Spleen (tissue), 7 donors: ENCODE data around the gene EDAR.

Experiments
- CTCF ChIP-seq, 11 experiments: fragments of 200-600 bp in 7 of 11; fragments of 450-650 bp in 4 of 11; sonication (generic) in 4 of 11; IDR thresholded peaks in 8 of 11; conservative IDR thresholded peaks in 3 of 11; 1 replicate in 7 of 11; 2 replicates in 4 of 11; pipeline versions ENCODE4 v1.4.0 to v1.8.0; 2016 to 2021; ENCODE audit warnings: antibody characterized with exemption in 11 of 11, inconsistent platforms in 4 of 11, mild to moderate bottlenecking in 1 of 11
- POLR2A ChIP-seq, 3 donors: fragments of 450-650 bp; IDR thresholded peaks; one replicate each; pipeline ENCODE4 v1.5.1; 2017; ENCODE audit warnings: antibody characterized with exemption in 3 of 3, mild to moderate bottlenecking in 1 of 3
- POLR2AphosphoS5 ChIP-seq, 3 donors: sonication (generic); formaldehyde crosslinking; IDR thresholded peaks; one replicate each; pipeline ENCODE4 v1.5.1; 2017; ENCODE audit warnings: antibody characterized with exemption in 3 of 3
- donor health status: DM: no; HTN: no; CAD: no; lungs with moderate emphysema.
- donor health status: DM: no; HTN: no; CAD: no.
- donor health status: DM: no; HTN: no; CAD: no.

- TF ChIP-seq CTCF (IDR thresholded peaks at IDR 0.05 in 8 of 11, conservative IDR thresholded peaks at IDR 0.05 in 3 of 11), result no peak
- no peak for TF ChIP-seq POLR2A (IDR thresholded peaks at IDR 0.05)
- no peak for TF ChIP-seq POLR2AphosphoS5 (IDR thresholded peaks at IDR 0.05)
Observed at GRCh38 chr2:108921096-108922030, 67.7 kb downstream of the EDAR start.
